Testis (tissue), 3 donors: Measurements from ENCODE around the gene CCDC106. TPM values are rescaled to one million over a fixed set of nuclear protein-coding genes. Genes with fewer than 3 reads are reported as not detected.
A peak's percentile ranks its signal among the peaks of the same experiment; 100 is the strongest.

Experiments
- DNase-seq: peaks from one replicate; pipeline ENCODE4 v3.0.0-alpha.2; 2019
- H3K27ac ChIP-seq, 2 donors: fragments of 200-600 bp; sonication (generic); one replicate each; pipeline ENCODE4 v1.5.1; 2019
- H3K27me3 ChIP-seq: fragments of 200-600 bp; sonication (generic); one replicate; pipeline ENCODE4 v1.5.1; 2019
- H3K36me3 ChIP-seq: fragments of 200-600 bp; sonication (generic); one replicate; pipeline ENCODE4 v1.5.1; 2017; ENCODE audit warnings: low read depth; ENCODE audit errors: missing control alignments
- H3K4me1 ChIP-seq: fragments of 200-600 bp; sonication (generic); one replicate; pipeline ENCODE4 v1.5.1; 2019
- H3K4me3 ChIP-seq, 2 donors: fragments of 200-600 bp; sonication (generic); one replicate each; pipeline ENCODE4 v1.5.1; 2017 to 2019
- H3K9me3 ChIP-seq: fragments of 200-600 bp; sonication (generic); one replicate; pipeline ENCODE4 v1.5.1; 2017
- CTCF ChIP-seq, 3 experiments: fragments of 450-650 bp in 2 of 3; fragments of 200-600 bp in 1 of 3; sonication (generic) in 1 of 3; IDR thresholded peaks; one replicate each; pipeline ENCODE4 v1.5.1; 2016 to 2019; ENCODE audit warnings: antibody characterized with exemption in 3 of 3, mild to moderate bottlenecking in 2 of 3, moderate library complexity in 1 of 3
- POLR2A ChIP-seq: fragments of 450-650 bp; IDR thresholded peaks from one replicate; pipeline ENCODE4 v1.6.1; 2017; ENCODE audit warnings: antibody characterized with exemption, mild to moderate bottlenecking, moderate library complexity
- WGBS, 2 donors: methylation state at CpG; one replicate each; pipeline ENCODE4 v1.1.5; 2018; 5-methylcytosine and 5-hydroxymethylcytosine counted together
- intact Hi-C: fragments of 100-400 bp; cut with DNase I; formaldehyde crosslinking; loops from one replicate; pipeline ENCODE4 v1.15.1; 2023; ENCODE audit warnings: low total_unique reads
- polyA plus RNA-seq: library from polyadenylated mRNA; stranded (reverse); fragments of 350-450 nt; fragmentation: Illumina TruSeq; extraction: RNeasy Lipid Tissue Mini Kit (QIAGEN cat#74804); gene quantifications from one replicate; pipeline ENCODE4 v1.2.3, GENCODE V29; 2014; ENCODE audit warnings: low read depth, low replicate concordance; ENCODE audit not compliant: insufficient read depth
- total RNA-seq, 2 donors: library from RNA; depleted of rRNA; stranded (reverse); fragments of >200 nt; gene quantifications; one replicate each; pipeline ENCODE4 v1.2.3, GENCODE V29; 2016

Gene CCDC106
- total and polyA plus RNA-seq, 3 donors from 2014 or later: 34.5 to 84.9 (median 57.0) TPM

DNA sequence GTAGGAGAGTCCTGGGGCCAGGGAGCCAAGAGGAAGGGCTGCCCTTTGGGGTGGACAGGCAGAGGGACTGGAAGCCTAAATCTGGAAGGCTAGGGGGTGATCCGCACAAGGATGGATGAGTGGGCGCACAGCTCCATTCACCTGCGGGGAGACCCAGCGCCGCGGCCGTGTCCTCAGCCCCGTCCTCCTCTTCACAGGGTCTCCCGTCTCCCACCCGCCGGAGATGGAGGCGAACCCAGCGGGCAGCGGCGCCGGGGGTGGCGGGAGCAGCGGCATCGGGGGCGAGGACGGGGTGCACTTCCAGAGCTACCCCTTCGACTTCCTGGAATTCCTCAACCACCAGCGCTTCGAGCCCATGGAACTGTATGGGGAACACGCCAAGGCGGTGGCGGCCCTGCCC lies 34.6 kb upstream of the CCDC106 start:
- 77 to 79% methylated on average over 19 to 27 of the region's 27 CpGs for WGBS, 2 donors
- no peak for TF ChIP-seq POLR2A
- TF ChIP-seq CTCF (IDR thresholded peaks at IDR 0.05): no peak
- Histone ChIP-seq H3K4me3 (no peak overlapping the region), H3K9me3 (no peaks in the 10 kb centered on the region), H3K27ac (no peak overlapping the region), H3K27me3 (no peaks in the 10 kb centered on the region), H3K36me3 (no peaks in the 10 kb centered on the region), H3K4me1 (peaks cover 12% of the 10 kb centered on the region)
- DNase-seq: no peak
- intact Hi-C loops: no loop called here

DNA sequence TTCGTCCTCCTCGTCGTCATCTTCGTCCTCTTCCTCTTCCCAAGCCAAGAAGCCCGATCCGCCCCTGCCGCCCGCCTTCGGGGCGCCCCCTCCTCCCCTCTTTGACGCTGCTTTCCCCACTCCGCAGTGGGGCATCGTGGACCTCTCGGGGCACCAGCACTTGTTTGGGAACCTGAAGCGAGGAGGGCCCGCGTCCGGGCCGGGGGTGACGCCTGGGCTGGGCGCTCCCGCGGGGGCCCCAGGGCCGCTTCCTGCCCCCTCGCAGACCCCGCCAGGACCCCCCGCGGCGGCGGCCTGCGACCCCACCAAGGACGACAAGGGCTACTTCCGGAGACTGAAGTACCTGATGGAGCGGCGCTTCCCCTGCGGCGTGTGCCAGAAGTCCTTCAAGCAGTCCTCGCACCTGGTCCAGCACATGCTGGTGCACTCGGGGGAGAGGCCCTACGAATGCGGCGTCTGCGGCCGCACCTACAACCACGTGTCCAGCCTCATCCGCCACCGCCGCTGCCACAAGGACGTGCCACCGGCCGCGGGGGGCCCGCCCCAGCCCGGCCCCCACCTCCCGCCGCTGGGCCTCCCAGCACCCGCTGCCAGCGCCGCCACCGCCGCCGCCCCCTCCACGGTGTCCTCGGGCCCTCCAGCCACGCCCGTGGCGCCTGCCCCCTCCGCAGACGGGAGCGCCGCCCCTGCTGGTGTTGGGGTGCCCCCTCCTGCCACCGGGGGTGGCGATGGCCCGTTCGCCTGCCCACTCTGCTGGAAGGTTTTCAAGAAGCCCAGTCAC lies 33.9 kb upstream of the CCDC106 start:
- Histone ChIP-seq H3K36me3 (no peaks in the 10 kb centered on the region), H3K4me3 (no peak overlapping the region), H3K27ac (no peak overlapping the region), H3K4me1 (peaks cover 12% of the 10 kb centered on the region), H3K27me3 (no peaks in the 10 kb centered on the region), H3K9me3 (no peaks in the 10 kb centered on the region)
- intact Hi-C loops: no loop called here
- WGBS, 2 donors: 72 to 82% methylated on average over 50 to 67 of the region's 75 CpGs
- TF ChIP-seq CTCF (IDR thresholded peaks at IDR 0.05): no peak
- no peak for TF ChIP-seq POLR2A
- no peak for DNase-seq

DNA sequence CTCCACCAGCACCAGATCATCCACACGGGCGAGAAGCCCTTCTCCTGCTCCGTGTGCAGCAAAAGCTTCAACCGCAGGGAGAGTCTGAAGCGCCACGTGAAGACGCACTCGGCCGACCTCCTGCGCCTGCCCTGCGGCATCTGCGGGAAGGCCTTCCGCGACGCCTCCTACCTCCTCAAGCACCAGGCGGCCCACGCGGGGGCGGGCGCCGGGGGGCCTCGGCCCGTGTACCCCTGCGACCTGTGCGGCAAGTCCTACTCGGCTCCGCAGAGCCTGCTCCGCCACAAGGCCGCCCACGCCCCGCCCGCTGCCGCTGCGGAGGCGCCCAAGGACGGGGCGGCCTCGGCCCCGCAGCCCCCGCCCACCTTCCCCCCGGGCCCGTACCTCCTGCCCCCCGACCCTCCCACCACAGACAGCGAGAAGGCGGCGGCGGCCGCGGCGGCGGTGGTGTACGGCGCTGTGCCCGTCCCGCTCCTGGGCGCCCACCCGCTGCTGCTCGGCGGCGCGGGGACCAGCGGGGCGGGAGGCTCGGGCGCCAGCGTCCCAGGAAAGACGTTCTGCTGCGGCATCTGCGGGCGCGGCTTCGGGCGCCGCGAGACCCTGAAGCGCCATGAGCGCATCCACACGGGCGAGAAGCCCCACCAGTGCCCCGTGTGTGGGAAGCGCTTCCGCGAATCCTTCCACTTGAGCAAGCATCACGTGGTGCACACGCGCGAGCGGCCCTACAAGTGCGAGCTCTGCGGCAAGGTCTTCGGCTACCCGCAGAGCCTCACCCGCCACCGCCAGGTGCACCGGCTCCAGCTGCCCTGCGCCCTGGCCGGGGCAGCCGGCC lies 33.1 kb upstream of the CCDC106 start:
- Histone ChIP-seq H3K9me3 (no peaks in the 10 kb centered on the region), H3K36me3 (no peaks in the 10 kb centered on the region), H3K27ac (no peak overlapping the region), H3K4me1 (peaks cover 12% of the 10 kb centered on the region), H3K4me3 (peak overlapping the region in 1 of 2 donors; percentile 29), H3K27me3 (no peaks in the 10 kb centered on the region)
- 74 to 93% methylated on average over 6 to 79 of the region's 98 CpGs for WGBS, 2 donors
- no peak for DNase-seq
- no peak for TF ChIP-seq CTCF (IDR thresholded peaks at IDR 0.05)
- TF ChIP-seq POLR2A: no peak
- intact Hi-C loops: no loop called here

GRCh38 chr19:55615543-55616394 lies 32.2 kb upstream of the CCDC106 start:
- Histone ChIP-seq H3K4me3 (peak overlapping the region in 1 of 2 donors; percentile 29), H3K9me3 (no peaks in the 10 kb centered on the region), H3K27me3 (no peaks in the 10 kb centered on the region), H3K4me1 (peaks cover 12% of the 10 kb centered on the region), H3K36me3 (no peaks in the 10 kb centered on the region), H3K27ac (no peak overlapping the region)
- intact Hi-C loops: no loop called here
- TF ChIP-seq POLR2A (no peak), CTCF (IDR thresholded peaks at IDR 0.05) (no peak)
- DNase-seq: no peak
- 84 to 86% methylated on average over 38 to 85 of the region's 88 CpGs for WGBS, 2 donors
